ENCODE data around the gene F10. TPM values are rescaled to one million over a fixed set of nuclear protein-coding genes. Genes with fewer than 3 reads are reported as not detected.

F10 gene
- total RNA-seq, 1 donor from 2014 or later, result 14.2 TPM

DNA sequence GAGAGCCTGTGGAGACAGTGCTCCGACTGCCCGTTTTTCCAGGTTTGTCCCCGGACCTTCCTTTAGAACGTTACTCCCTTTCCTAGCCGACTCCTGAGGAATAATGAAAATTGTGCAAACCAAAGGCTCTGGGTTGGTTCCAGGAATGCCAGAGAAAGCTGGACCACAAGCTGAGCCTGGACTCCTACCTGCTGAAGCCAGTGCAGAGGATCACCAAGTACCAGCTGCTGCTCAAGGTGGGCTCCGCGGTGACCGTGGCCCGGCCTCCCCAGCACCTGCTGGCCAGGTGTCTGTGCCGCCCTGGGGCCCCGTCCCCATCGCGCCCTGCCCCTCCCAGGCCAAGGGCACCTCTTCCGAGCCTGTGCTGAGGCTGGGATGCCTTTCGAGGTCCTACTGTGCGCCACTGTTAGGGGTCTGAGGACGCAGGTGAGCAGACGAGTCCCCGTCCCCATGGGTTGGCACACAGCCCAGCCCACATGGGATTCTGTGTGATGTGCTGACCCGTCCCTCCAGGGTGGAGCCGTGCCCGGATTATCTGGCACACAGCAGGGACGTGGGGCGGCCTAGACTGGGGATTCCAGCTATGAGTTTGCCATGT lies 37.6 kb upstream of the F10 start:
- ATAC-seq (no peak), DNase-seq (ENCODE audit: low spot score) (no peak)
- intact Hi-C loops (cut with DNase I), result no loop called here

DNA sequence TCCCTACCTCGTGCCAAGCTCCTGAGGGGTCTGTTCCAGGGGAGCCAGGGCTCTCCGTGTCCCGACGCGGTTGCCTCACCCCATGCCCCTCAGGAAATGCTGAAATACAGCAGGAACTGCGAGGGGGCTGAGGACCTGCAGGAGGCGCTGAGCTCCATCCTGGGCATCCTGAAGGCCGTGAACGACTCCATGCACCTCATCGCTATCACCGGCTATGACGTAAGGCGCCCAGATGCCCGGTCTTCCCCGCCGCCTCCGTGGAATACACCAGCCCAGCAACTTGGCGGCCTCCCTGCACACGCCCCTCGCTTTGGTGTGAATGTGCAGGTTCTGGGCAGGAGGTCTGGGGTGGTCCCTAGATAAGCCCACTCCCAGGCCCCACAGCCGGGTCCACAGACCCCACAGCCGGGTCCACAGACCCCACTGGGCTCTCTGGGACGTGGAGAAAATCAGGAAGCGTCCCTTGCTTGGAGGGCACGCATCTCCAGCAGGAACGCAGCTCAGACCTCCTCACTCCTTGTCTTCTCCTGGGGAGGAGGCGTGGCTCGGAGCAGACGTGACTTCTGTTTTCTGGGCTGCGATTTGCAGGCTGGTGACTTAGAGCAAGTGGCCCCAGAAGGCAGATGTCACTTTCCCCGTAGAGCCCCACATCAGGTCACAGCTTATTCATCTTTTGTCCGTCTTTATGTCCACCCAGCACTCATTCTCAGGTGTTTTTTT lies 36.4 kb upstream of the F10 start:
- DNase-seq (ENCODE audit: low spot score) (no peak), ATAC-seq (no peak)
- intact Hi-C loops (cut with DNase I), result no loop called here

DNA sequence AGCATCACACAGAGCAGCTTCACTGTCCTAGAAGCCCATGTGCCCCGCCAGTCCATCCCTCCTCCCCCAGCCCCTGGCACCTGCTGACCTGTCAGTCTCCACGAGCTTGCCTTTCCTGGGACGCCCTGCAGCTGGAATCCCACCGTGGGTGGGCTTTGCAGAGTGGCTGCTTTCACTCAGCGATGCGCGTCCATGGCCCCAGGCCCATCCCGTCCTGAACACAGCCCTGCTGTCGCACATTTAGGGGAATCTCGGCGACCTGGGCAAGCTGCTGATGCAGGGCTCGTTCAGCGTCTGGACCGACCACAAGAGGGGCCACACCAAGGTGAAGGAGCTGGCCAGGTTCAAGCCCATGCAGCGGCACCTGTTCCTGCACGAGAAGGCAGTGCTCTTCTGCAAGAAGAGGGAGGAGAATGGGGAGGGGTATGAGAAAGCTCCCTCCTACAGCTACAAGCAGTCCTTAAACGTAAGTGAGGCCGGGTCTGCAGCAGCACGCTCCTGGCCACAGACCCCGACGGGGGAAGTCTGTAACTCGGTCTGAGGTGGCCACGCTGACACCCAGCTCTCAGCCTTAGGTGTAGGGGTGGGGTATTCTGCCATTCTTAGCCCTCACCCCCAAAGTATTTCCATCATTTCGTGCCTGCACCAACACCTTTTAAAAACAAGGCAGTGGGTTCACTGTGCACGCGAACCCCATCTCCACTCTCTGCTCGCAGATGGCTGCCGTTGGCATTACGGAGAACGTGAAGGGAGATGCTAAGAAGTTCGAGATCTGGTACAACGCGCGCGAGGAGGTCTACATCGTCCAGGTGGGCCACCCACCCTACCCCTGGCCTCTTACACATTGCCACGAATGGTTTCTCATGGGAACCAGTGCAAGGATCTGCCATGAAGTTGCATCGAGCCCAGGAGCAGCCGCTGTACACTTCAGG lies 35.3 kb upstream of the F10 start:
- intact Hi-C loops (cut with DNase I), result no loop called here
- DNase-seq (ENCODE audit: low spot score), result no peak
- ATAC-seq, result no peak

GRCh38 chr13:113087923-113088690 lies 34.5 kb upstream of the F10 start:
- ATAC-seq (no peak), DNase-seq (ENCODE audit: low spot score) (no peak)
- intact Hi-C loops (cut with DNase I), result no loop called here

GRCh38 chr13:113088691-113089020 lies 33.9 kb upstream of the F10 start:
- ATAC-seq, result no peak
- no peak for DNase-seq (ENCODE audit: low spot score)
- intact Hi-C loops (cut with DNase I), result no loop called here

DNA sequence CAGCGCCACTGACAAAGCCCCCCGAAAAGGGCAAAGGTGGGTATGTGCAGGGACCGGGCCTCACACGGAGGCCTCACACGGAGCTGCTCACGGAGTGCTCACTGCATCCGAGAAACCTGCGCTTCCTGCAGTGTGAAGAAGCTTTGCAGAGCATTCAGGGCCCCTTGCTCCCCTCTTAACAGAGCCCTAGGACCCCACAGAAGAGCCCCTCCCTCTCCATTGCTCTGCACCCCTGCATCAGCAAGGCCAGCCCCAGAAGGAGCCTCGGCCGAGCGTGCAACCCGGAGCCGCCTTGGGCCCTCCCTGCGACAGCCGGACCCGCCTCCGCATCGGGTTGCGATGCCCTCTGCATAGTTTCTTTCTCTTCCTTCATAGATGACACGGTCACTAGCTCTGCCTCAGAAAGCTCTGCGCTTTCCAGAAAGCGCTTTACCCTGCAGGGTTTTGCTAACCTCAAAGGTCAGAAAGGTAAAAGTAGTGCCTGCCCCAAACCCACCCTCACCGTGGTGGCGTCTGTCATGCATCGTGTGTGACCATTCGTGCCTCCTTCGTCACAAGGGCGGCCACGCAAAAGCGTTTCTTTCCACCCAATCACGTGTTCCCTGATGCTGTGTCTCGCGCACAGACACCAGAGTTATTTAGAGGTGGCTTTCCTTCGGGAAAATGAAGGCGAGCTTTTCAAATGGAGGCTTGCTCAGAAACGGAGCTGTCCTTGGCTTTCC lies 32.7 kb upstream of the F10 start:
- ATAC-seq (no peak), DNase-seq (ENCODE audit: low spot score) (no peak)
- intact Hi-C loops (cut with DNase I), result no loop called here

DNA sequence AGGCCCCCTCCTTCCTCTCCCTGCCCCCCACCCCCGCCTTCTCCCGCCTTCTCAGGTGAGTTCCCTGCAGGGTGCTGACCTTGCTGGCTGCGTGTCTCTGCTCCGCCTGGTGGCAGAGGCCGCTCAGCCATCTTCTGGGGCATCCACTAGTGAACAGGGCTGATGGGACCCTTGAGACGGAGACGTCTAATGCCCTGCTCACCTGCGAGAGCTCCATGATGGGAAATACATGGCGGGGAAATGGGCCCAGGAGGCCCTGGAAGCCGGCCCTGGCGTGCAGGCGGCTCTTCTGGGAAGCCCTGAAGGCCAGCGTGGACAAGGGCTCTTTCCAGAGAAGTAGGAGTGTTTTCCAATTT lies 32.2 kb upstream of the F10 start:
- DNase-seq (ENCODE audit: low spot score), result no peak
- no peak for ATAC-seq
- intact Hi-C loops (cut with DNase I), result no loop called here

GRCh38 chr13:113090806-113091205 lies 31.8 kb upstream of the F10 start:
- intact Hi-C loops (cut with DNase I), result no loop called here
- no peak for ATAC-seq
- no peak for DNase-seq (ENCODE audit: low spot score)

- DNase-seq (ENCODE audit: low spot score) (no peak), ATAC-seq (no peak)
- intact Hi-C loops (cut with DNase I), result no loop called here
Observed at GRCh38 chr13:113091211-113091771, 31.3 kb upstream of the F10 start.

DNA sequence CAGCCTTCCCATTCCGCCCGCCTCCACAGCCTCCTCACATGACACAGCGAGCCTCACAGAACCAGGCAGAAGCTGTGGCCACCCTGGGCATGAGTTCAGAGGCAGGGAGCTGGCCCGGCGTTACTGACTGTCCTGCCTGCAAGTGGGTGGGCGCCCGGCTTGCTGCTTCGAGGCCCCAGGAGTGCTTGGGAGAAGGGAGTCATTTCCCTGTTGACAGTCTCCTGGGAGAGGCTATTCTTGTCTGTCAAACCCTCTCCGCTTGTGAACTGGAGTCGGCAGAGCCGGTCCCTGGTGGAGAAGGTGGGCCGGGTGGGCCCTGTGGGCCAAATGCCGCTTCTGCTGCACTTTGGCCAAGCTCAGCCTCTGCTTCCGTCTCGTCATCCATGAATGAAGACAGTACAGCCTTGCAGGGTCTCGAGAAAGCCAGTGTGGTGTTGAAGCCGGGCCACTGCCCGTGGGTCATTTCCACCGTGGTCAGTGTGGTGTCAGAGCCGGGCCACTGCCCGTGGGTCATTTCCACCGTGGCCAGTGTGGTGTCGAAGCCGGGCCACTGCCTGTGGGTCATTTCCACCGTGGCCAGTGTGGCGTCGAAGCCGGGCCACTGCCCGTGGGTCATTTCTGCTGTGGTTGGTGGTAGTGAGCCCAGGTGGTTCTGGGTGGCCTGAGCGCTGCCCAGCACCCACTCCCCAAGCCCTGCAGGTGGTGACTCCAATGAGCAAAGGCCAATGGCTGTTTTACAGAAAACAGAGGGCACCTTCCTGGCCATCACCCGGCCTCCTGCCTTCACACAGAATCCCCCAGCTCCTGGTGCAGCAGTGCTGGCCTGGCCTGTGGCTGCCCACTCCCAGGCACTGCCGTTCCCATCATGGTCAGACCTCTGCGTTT lies 30.5 kb upstream of the F10 start:
- intact Hi-C loops (cut with DNase I), result no loop called here
- ATAC-seq (no peak), DNase-seq (ENCODE audit: low spot score) (no peak)

- ATAC-seq (no peak), DNase-seq (ENCODE audit: low spot score) (no peak)
- intact Hi-C loops (cut with DNase I), result no loop called here
Observed at GRCh38 chr13:113092776-113093579, 29.6 kb upstream of the F10 start.

GRCh38 chr13:113093580-113094409 lies 28.8 kb upstream of the F10 start:
- intact Hi-C loops (cut with DNase I), result no loop called here
- DNase-seq (ENCODE audit: low spot score), result no peak
- no peak for ATAC-seq

DNA sequence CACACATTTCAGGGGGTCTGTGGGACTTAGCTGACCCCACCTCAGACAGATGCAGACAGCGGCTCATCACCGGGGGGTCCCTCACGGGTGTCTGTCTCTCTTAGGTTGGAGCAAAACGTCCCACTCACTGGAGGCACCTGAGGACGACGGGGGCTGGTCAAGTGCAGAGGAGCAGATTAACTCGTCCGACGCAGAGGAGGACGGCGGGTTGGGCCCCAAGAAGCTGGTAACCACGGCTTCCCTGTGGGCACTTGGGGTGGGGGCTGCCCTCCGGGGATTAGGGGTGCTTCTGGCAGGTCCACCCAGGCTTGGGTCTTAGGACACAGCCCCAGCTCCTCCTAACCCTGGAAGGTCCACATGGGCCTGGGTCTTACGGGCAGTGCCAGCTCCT lies 28.2 kb upstream of the F10 start:
- intact Hi-C loops (cut with DNase I), result no loop called here
- no peak for ATAC-seq

GRCh38 chr13:113095146-113096051 lies 27.2 kb upstream of the F10 start:
- DNase-seq (ENCODE audit: low spot score) (no peak), ATAC-seq (no peak)
- intact Hi-C loops (cut with DNase I), result no loop called here

More for the DNA sequence above, 28.2 kb upstream of the F10 start:
- no peak for DNase-seq (ENCODE audit: low spot score)

Measured in sciatic nerve (tissue), 2 donors.